ENCODE results near the gene TMC4.

TMC4 gene

GRCh38 chr19:54154603-54155345, 18.2 kb downstream of the TMC4 start:
- no peak for DNase-seq (ENCODE audit: low read depth in 2 of 2)

- DNase-seq (ENCODE audit: low read depth in 2 of 2), result no peak
Observed at GRCh38 chr19:54153731-54154326, 19.1 kb downstream of the TMC4 start.

- DNase-seq (ENCODE audit: low read depth in 2 of 2), result no peak
Observed at GRCh38 chr19:54152878-54153524, 20.0 kb downstream of the TMC4 start.

GRCh38 chr19:54152267-54152666, 20.7 kb downstream of the TMC4 start:
- no peak for DNase-seq (ENCODE audit: low read depth in 2 of 2)

GRCh38 chr19:54151362-54152035, 21.5 kb downstream of the TMC4 start:
- no peak for DNase-seq (ENCODE audit: low read depth in 2 of 2)

- DNase-seq (ENCODE audit: low read depth in 2 of 2), result no peak
Observed at GRCh38 chr19:54149021-54149812, 23.7 kb downstream of the TMC4 start.

- DNase-seq (ENCODE audit: low read depth in 2 of 2), result no peak
Observed at GRCh38 chr19:54148158-54148557, 24.8 kb downstream of the TMC4 start.

- no peak for DNase-seq (ENCODE audit: low read depth in 2 of 2)
Observed at GRCh38 chr19:54147676-54148075, 25.3 kb downstream of the TMC4 start.

- DNase-seq (ENCODE audit: low read depth in 2 of 2), result no peak
Observed at GRCh38 chr19:54145541-54146158, 27.3 kb downstream of the TMC4 start.

GRCh38 chr19:54142166-54142780, 30.7 kb downstream of the TMC4 start:
- no peak for DNase-seq (ENCODE audit: low read depth in 2 of 2)

GRCh38 chr19:54141356-54141755, 31.6 kb downstream of the TMC4 start:
- DNase-seq (ENCODE audit: low read depth in 2 of 2), result peak; percentile 37 to 42

GRCh38 chr19:54138489-54139256, 34.3 kb downstream of the TMC4 start:
- no peak for DNase-seq (ENCODE audit: low read depth in 2 of 2)

GRCh38 chr19:54137699-54138488, 35.1 kb downstream of the TMC4 start, which contains the start of gene CNOT3:
Gene CNOT3 (plus strand): TSS chr19:54137762. CDS start chr19:54142979, 5,217 bp downstream.
- no peak for DNase-seq (ENCODE audit: low read depth in 2 of 2)

GRCh38 chr19:54136864-54137698, 35.9 kb downstream of the TMC4 start:
- DNase-seq (ENCODE audit: low read depth in 2 of 2), result peak; percentile 100

- no peak for DNase-seq (ENCODE audit: low read depth in 2 of 2)
Observed at GRCh38 chr19:54136086-54136863, 36.7 kb downstream of the TMC4 start.

GRCh38 chr19:54133957-54134590, 38.9 kb downstream of the TMC4 start:
- DNase-seq (ENCODE audit: low read depth in 2 of 2), result no peak
